BE2C (cell line): ENCODE results near the gene LRRC2.
"Not testable (repeated sequence)": the region's sequence is repeated elsewhere in the genome, so short reads cannot be mapped to it uniquely, and the experiment has no call there.

Experiments used
- DNase-seq: peaks from one replicate; pipeline ENCODE4 v3.0.0-alpha.2; 2020
- H3K27me3 ChIP-seq: fragments of 250-450 bp; sonication (Bioruptor Pico); 2 replicates; pipeline ENCODE4 v1.5.1; 2020; ENCODE audit warnings: mild to moderate bottlenecking
- H3K36me3 ChIP-seq: fragments of 250-450 bp; sonication (Bioruptor Pico); 2 replicates; pipeline ENCODE4 v1.5.1; 2020; ENCODE audit warnings: mild to moderate bottlenecking
- H3K4me1 ChIP-seq: fragments of 250-450 bp; sonication (Bioruptor Pico); 2 replicates; pipeline ENCODE4 v1.5.1; 2020
- H3K4me3 ChIP-seq: 2 replicates; pipeline ENCODE4 v1.5.1; 2011; ENCODE audit warnings: low read depth, low read length
- H3K9me3 ChIP-seq: fragments of 250-450 bp; sonication (Bioruptor Pico); 2 replicates; pipeline ENCODE4 v1.5.1; 2020
- TF ChIP-seq, protein P1 (sequence below): IDR thresholded peaks from 2 replicates; pipeline ENCODE4 v1.5.1; 2012; ENCODE audit warnings: mild to moderate bottlenecking, low read depth, low read length

Gene LRRC2

GRCh38 chr3:46549989-46550388, 16.1 kb downstream of the LRRC2 start:
- TF ChIP-seq, protein P1, sequence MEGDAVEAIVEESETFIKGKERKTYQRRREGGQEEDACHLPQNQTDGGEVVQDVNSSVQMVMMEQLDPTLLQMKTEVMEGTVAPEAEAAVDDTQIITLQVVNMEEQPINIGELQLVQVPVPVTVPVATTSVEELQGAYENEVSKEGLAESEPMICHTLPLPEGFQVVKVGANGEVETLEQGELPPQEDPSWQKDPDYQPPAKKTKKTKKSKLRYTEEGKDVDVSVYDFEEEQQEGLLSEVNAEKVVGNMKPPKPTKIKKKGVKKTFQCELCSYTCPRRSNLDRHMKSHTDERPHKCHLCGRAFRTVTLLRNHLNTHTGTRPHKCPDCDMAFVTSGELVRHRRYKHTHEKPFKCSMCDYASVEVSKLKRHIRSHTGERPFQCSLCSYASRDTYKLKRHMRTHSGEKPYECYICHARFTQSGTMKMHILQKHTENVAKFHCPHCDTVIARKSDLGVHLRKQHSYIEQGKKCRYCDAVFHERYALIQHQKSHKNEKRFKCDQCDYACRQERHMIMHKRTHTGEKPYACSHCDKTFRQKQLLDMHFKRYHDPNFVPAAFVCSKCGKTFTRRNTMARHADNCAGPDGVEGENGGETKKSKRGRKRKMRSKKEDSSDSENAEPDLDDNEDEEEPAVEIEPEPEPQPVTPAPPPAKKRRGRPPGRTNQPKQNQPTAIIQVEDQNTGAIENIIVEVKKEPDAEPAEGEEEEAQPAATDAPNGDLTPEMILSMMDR: no peak
- DNase-seq: no peak
- Histone ChIP-seq H3K27me3 (no peaks in the 10 kb centered on the region), H3K4me1 (no peaks in the 10 kb centered on the region), H3K36me3 (no peaks in the 10 kb centered on the region), H3K9me3 (no peaks in the 10 kb centered on the region), H3K4me3 (no peak overlapping the region)

DNA sequence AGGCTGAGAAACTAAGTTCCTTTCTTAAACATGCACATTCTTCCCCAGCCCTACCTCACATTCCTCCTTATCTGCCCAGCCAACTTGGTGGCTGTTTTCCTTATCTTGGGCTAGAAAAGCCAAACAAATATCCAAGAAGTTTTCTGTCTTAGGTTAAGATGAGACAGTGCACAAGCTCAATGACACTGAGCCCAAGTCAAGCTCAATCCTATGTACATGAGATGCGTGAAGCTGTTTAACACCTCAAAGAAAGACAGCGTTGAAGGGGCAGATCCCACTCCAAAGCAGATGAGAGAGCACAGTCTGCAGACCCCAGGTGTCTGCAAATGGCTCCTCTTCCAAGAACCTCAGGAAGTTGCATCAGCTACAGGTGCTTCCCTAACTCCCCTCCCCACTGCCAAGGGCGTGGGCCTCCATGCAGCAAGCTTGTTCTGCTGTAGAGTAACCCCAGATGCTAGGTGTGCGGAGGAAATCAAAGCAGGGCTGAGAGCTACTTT, 16.6 kb downstream of the LRRC2 start:
- no peak overlapping the region for H3K4me3 ChIP-seq
- no peaks in the 10 kb centered on the region for H3K27me3 ChIP-seq
- no peaks in the 10 kb centered on the region for H3K4me1 ChIP-seq
- H3K9me3 ChIP-seq: no peaks in the 10 kb centered on the region
- TF ChIP-seq, protein P1: no peak
- H3K36me3 ChIP-seq: no peaks in the 10 kb centered on the region
- DNase-seq: no peak

DNA sequence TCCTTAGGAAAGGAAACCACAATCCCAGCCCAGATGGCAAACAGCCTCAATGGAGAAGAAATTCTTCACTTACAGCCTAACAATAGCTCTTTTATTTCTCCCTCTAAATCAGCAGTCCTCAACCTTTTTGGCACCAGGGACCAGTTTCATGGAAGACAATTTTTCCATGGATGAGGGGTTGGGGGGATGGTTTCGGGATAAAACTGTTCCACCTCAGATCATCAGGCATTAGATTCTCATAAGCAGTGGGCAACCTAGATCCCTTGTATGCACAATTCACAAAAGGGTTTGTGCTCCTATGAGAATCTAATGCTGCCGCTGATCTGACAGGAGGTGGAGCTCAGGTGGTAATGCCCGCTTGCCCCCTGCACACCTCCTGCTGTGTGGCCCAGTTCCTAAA, 17.5 kb downstream of the LRRC2 start:
- not testable (repeated sequence) for H3K27me3 ChIP-seq, H3K9me3 ChIP-seq, H3K4me3 ChIP-seq, H3K4me1 ChIP-seq, DNase-seq, H3K36me3 ChIP-seq

- Histone ChIP-seq H3K9me3 (no peaks in the 10 kb centered on the region), H3K36me3 (no peaks in the 10 kb centered on the region), H3K4me1 (no peaks in the 10 kb centered on the region), H3K27me3 (no peaks in the 10 kb centered on the region), H3K4me3 (no peak overlapping the region)
- no peak for DNase-seq
- TF ChIP-seq, protein P1: no peak
These were observed 19.1 kb downstream of the LRRC2 start for GRCh38 chr3:46546896-46547440.

GRCh38 chr3:46545818-46546630, 20.1 kb downstream of the LRRC2 start:
- no peaks in the 10 kb centered on the region for H3K4me1 ChIP-seq
- no peaks in the 10 kb centered on the region for H3K9me3 ChIP-seq
- no peak for DNase-seq
- H3K36me3 ChIP-seq: no peaks in the 10 kb centered on the region
- no peaks in the 10 kb centered on the region for H3K27me3 ChIP-seq
- TF ChIP-seq, protein P1: no peak
- no peak overlapping the region for H3K4me3 ChIP-seq

DNA sequence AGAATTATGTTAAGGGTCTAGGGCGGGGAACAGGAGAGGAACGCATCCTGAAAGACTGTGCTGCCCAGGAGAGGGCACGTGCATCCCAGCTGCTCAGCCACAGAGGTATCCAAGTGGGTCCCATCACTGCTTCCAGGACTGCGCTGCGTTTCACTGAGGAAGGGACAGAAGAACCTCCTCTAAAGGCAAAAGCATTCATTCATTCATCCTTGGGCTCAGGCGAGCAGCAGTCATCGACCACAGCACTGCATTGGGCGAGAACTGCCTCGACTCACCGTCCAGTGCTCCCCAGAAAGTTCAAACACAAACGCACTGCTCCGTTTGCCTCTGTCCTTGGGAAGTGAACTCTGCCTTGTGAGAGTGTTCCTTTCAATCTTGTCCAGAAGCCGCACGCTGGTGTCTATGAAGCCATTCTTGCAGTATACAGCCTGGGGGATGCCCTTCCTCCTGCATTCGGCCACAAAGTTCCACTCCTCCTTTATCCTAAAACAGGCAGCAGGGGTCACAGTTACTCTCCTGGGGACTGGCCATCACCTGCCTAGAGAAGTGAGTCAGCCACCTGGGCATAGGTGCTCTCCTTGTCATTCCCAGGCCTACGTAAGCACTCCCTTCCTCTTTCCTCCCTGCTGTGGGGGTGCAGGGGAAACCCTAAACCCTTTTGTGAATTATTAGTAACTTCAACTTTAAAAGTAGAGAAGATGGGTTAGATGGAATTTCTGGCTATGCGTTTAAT, 21.2 kb downstream of the LRRC2 start:
- no peak overlapping the region for H3K4me3 ChIP-seq
- no peaks in the 10 kb centered on the region for H3K36me3 ChIP-seq
- no peaks in the 10 kb centered on the region for H3K27me3 ChIP-seq
- TF ChIP-seq, protein P1: no peak
- no peaks in the 10 kb centered on the region for H3K4me1 ChIP-seq
- no peaks in the 10 kb centered on the region for H3K9me3 ChIP-seq
- no peak for DNase-seq
